Small intestine (tissue), 7 donors: ENCODE measurements around the gene MRM1. TPM values are rescaled to one million over a fixed set of nuclear protein-coding genes. Genes with fewer than 3 reads are reported as not detected.
A peak's percentile ranks its signal among the peaks of the same experiment; 100 is the strongest.
"Not testable (repeated sequence)": the region's sequence is repeated elsewhere in the genome, so short reads cannot be mapped to it uniquely, and the experiment has no call there.

Source experiments
- DNase-seq, 2 donors: peaks; one replicate each; pipeline versions ENCODE4 v3.0.0 to v3.0.0-alpha.2; 2013
- FAIRE-seq: peaks from 2 replicates; lab custom pipeline; 2012; peaks lifted over from hg19 to GRCh38; lab: Jason Lieb, UNC
- H3K27ac ChIP-seq, 3 donors: one replicate each; pipeline ENCODE4 v1.5.1; 2013; ENCODE audit warnings: low read length in 2 of 3, mild to moderate bottlenecking in 2 of 3, control low read depth in 1 of 3, inconsistent platforms in 1 of 3, low read depth in 1 of 3, moderate library complexity in 1 of 3
- H3K27me3 ChIP-seq, 3 donors: one replicate each; pipeline ENCODE4 v1.6.1; 2013; ENCODE audit warnings: low read length in 3 of 3, inconsistent platforms in 1 of 3; ENCODE audit not compliant: control insufficient read depth in 3 of 3, insufficient read depth in 3 of 3
- H3K36me3 ChIP-seq, 3 donors: one replicate each; pipeline ENCODE4 v1.6.1; 2013; ENCODE audit warnings: low read length in 3 of 3, inconsistent platforms in 1 of 3, low read depth in 1 of 3, mild to moderate bottlenecking in 1 of 3, moderate library complexity in 1 of 3; ENCODE audit not compliant: control insufficient read depth in 3 of 3, insufficient read depth in 2 of 3
- H3K4me1 ChIP-seq, 3 donors: one replicate each; pipeline ENCODE4 v1.6.1; 2013; ENCODE audit warnings: low read length in 2 of 3, inconsistent platforms in 1 of 3, low read depth in 1 of 3, mild to moderate bottlenecking in 1 of 3, moderate library complexity in 1 of 3; ENCODE audit not compliant: control insufficient read depth in 3 of 3, insufficient read depth in 2 of 3
- H3K4me3 ChIP-seq, 3 donors: one replicate each; pipeline ENCODE4 v1.5.1; 2013; ENCODE audit warnings: low read length in 3 of 3, control low read depth in 1 of 3, inconsistent platforms in 1 of 3, low read depth in 1 of 3, mild to moderate bottlenecking in 1 of 3, moderate library complexity in 1 of 3
- H3K9me3 ChIP-seq, 2 donors: one replicate each; pipeline ENCODE4 v1.6.1; 2013; ENCODE audit warnings: low read depth in 1 of 2, low read length in 1 of 2; ENCODE audit not compliant: control insufficient read depth in 2 of 2, insufficient read depth in 1 of 2
- whole genome bisulfite sequencing, 3 donors: extraction: QIAGEN DNeasy Blood & Tissue Kit; methylation state at CpG; one replicate each; pipeline ENCODE4 v1.1.7; 2013; 5-methylcytosine and 5-hydroxymethylcytosine counted together
- polyA plus RNA-seq, 4 donors: library from polyadenylated mRNA; stranded (reverse) in 3 of 4; unstranded in 1 of 4; fragments of 200-250 nt in 3 of 4; fragments of 120-200 nt in 1 of 4; gene quantifications; one replicate each; pipeline versions ENCODE4 v1.2.1 to v1.2.3, GENCODE V29; 2013
- donor health status: healthy with polysubstance abuse.
- donor health status: control.
- donor health status: control.
- donor health status: Bipolar disorder and iron deficiency.
- donor health status: healthy.

The MRM1 gene
- polyA plus RNA-seq, 4 donors = 7.8 to 20.6 (median 16.1) TPM

GRCh38 chr17:36605028-36605427, 3.6 kb downstream of the MRM1 start:
- DNase-seq, H3K27ac ChIP-seq: not testable (repeated sequence)
- 96 to 98% (median 97%) methylated on average over 5 of the region's 5 CpGs for WGBS, 3 donors

GRCh38 chr17:36608280-36608679, 6.9 kb downstream of the MRM1 start:
- WGBS, 3 donors = 80 to 85% (median 82%) methylated on average over 7 of the region's 7 CpGs
- no peak for DNase-seq
- Histone ChIP-seq H3K4me1 (peaks cover 0 to 4% (median 0%) of the 10 kb centered on the region in 3 donors), H3K27me3 (no peaks in the 10 kb centered on the region), H3K4me3 (no peak overlapping the region), H3K27ac (no peak overlapping the region), H3K9me3 (no peaks in the 10 kb centered on the region), H3K36me3 (peaks cover 0 to 22% (median 0%) of the 10 kb centered on the region in 3 donors)
- FAIRE-seq = no peak

More at GRCh38 chr17:36605028-36605427, 3.6 kb downstream of the MRM1 start:
- not testable (repeated sequence) for H3K27me3 ChIP-seq, H3K9me3 ChIP-seq, H3K4me3 ChIP-seq, FAIRE-seq
- Histone ChIP-seq H3K36me3 (peaks cover 0 to 34% (median under 1%) of the 10 kb centered on the region in 3 donors), H3K4me1 (peaks cover 2 to 28% (median 5%) of the 10 kb centered on the region in 3 donors)

GRCh38 chr17:36608794-36609497, 7.6 kb downstream of the MRM1 start:
- Histone ChIP-seq H3K4me1 (peaks cover 0 to 4% (median 0%) of the 10 kb centered on the region in 3 donors), H3K4me3 (no peak overlapping the region), H3K27ac (no peak overlapping the region), H3K9me3 (no peaks in the 10 kb centered on the region), H3K27me3 (peaks cover 0 to 6% (median 4%) of the 10 kb centered on the region in 3 donors), H3K36me3 (peaks cover 0 to 20% (median 0%) of the 10 kb centered on the region in 3 donors)
- WGBS, 3 donors = 21 to 41% (median 29%) methylated on average over 24 of the region's 24 CpGs
- FAIRE-seq (no peak), DNase-seq (peak; percentile 73 to 74)

GRCh38 chr17:36609498-36609862, 8.1 kb downstream of the MRM1 start:
- DNase-seq (no peak), FAIRE-seq (no peak)
- Histone ChIP-seq H3K4me1 (peaks cover 0 to 4% (median 0%) of the 10 kb centered on the region in 3 donors), H3K36me3 (peaks cover 0 to 19% (median 0%) of the 10 kb centered on the region in 3 donors), H3K9me3 (no peaks in the 10 kb centered on the region), H3K27ac (no peak overlapping the region), H3K4me3 (no peak overlapping the region), H3K27me3 (peaks cover 0 to 11% (median 4%) of the 10 kb centered on the region in 3 donors)
- WGBS, 3 donors = 78 to 82% (median 82%) methylated on average over 7 of the region's 7 CpGs

- DNase-seq (no peak), FAIRE-seq (no peak)
- Histone ChIP-seq H3K4me1 (peaks cover 0 to 4% (median 0%) of the 10 kb centered on the region in 3 donors), H3K27me3 (peaks cover 0 to 13% (median 4%) of the 10 kb centered on the region in 3 donors), H3K36me3 (peaks cover 0 to 19% (median 0%) of the 10 kb centered on the region in 3 donors), H3K9me3 (no peaks in the 10 kb centered on the region), H3K4me3 (no peak overlapping the region), H3K27ac (no peak overlapping the region)
- WGBS, 3 donors = 75 to 78% (median 78%) methylated on average over 6 of the region's 6 CpGs
Measured at GRCh38 chr17:36610474-36610873, 9.1 kb downstream of the MRM1 start.

DNA sequence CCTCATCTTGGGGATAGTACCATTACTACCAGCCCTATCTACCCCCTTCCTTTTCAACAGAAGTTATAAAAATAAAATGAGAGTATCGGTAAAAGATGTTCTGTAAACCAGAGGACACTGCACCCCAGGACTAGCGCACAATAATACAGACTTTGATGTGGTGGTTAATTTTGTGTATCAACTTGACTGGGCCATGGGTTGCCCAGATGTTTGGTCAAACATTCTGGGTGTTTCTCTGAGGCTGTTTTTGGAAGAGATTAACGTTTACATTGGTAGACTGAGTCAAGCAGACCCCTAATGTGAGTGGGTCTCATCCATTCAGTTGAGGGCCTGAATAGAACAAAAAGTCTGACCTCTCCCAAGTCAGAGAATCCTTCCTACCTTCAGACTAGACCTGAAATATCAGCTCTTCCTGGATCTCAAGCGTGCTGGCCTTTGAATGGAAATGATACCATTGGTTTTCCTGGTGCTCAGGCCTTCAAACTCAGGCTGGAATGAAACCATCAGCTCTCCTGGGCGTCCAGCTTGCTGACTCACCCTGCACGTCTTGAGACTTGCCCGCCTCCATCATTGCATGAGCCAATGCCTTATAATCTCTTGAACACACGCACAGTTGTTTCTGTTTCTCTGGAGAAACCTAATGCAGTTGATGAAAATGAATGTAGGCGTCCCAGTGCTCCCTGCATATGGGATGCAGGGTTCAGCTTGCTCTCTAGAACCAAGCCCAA, 10.1 kb downstream of the MRM1 start:
- Histone ChIP-seq H3K9me3 (no peaks in the 10 kb centered on the region), H3K36me3 (peaks cover 0 to 13% (median 0%) of the 10 kb centered on the region in 3 donors), H3K4me1 (peaks cover 0 to 4% (median 0%) of the 10 kb centered on the region in 3 donors), H3K27ac (no peak overlapping the region), H3K27me3 (peaks cover 0 to 13% (median 4%) of the 10 kb centered on the region in 3 donors), H3K4me3 (no peak overlapping the region)
- FAIRE-seq (no peak), DNase-seq (no peak)
- WGBS, 3 donors = 78 to 84% (median 81%) methylated on average over 9 of the region's 9 CpGs

DNA sequence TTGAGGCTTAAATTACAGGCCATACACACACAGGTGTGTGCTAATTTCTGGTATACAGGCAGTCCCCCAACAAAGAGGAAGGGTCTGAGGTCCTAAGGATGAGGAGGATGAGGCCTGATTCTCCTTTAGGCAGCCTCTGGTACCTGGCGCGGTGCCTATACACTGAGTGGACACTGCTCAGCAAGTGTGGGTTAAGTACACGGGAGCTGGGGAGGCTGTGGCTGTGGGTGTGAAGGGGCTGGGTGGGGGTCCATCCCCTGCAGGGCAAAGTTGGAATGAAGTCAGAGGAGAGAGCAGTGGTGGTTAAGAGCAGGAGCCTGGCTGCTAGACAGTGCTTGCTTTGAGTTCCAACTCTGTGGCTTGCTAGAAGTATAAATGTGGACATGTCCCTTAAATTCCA, 10.9 kb downstream of the MRM1 start:
- FAIRE-seq (no peak), DNase-seq (no peak)
- H3K4me3 ChIP-seq = no peak overlapping the region
- no peaks in the 10 kb centered on the region for H3K9me3 ChIP-seq
- peaks cover 0 to 4% (median 0%) of the 10 kb centered on the region in 3 donors for H3K4me1 ChIP-seq
- peaks cover 0 to 13% (median 4%) of the 10 kb centered on the region in 3 donors for H3K27me3 ChIP-seq
- no peak overlapping the region for H3K27ac ChIP-seq
- WGBS, 3 donors = 75 to 88% (median 76%) methylated on average over 3 of the region's 3 CpGs
- H3K36me3 ChIP-seq = peaks cover 0 to 13% (median 0%) of the 10 kb centered on the region in 3 donors

GRCh38 chr17:36613155-36613554, 11.8 kb downstream of the MRM1 start:
- no peak for FAIRE-seq

More at GRCh38 chr17:36613155-36613554, 11.8 kb downstream of the MRM1 start:
- DNase-seq = no peak
- WGBS, 3 donors = 45 to 71% (median 65%) methylated on average over 4 of the region's 4 CpGs
- no peak overlapping the region for H3K4me3 ChIP-seq
- no peaks in the 10 kb centered on the region for H3K9me3 ChIP-seq
- peaks cover 0 to 4% (median 0%) of the 10 kb centered on the region in 3 donors for H3K4me1 ChIP-seq
- no peak overlapping the region for H3K27ac ChIP-seq
- peaks cover 0 to 6% (median 0%) of the 10 kb centered on the region in 3 donors for H3K36me3 ChIP-seq
- H3K27me3 ChIP-seq = peaks cover 0 to 13% (median 4%) of the 10 kb centered on the region in 3 donors
